HCT116 (cell line): ENCODE results near the gene AWAT2. TPM values are rescaled to one million over a fixed set of nuclear protein-coding genes. Genes with fewer than 3 reads are reported as not detected.

Experiments
- ATAC-seq: fragments of 200-7000 bp; cut with Tn5 transposase; 2 replicates; pipeline ENCODE4 v1.9.1; 2020; ENCODE audit warnings: mild to moderate bottlenecking, moderate library complexity
- BruUV-seq: library from RNA; stranded (reverse); fragments of 400-500 nt; replicated peaks from 2 replicates; lab custom pipeline; 2021; lab: Mats Ljungman, UMichigan
- CTCF ChIA-PET: fragments of 300-600 bp; sonication (Branson Sonifier 250); formaldehyde crosslinking; loops from one replicate; lab custom pipeline; 2021; ENCODE audit warnings: antibody characterized with exemption; lab: Charles Lee
- POLR2A ChIA-PET: fragments of 300-600, 350-600 bp; sonication (Branson Sonifier 250); formaldehyde crosslinking; loops from one replicate; lab custom pipeline; 2021; ENCODE audit warnings: antibody characterized with exemption; lab: Charles Lee
- RAD21 ChIA-PET, 2 experiments: fragments of 300-600 bp; sonication (Branson Sonifier 250); formaldehyde crosslinking; loops; one replicate each; lab custom pipeline; 2023; ENCODE audit warnings: low total read pairs in 2 of 2; ENCODE audit not compliant: uncharacterized antibody in 2 of 2, unreplicated experiment in 2 of 2, low non-redundant PET in 1 of 2; lab: Charles Lee
- DNase-seq: peaks from one replicate; pipeline ENCODE4 v3.0.0-alpha.2; 2010; ENCODE audit warnings: low read depth, low spot score
- H2AFZ ChIP-seq: fragments of 200-600 bp; shearing (Covaris generic), sonication (generic); 2 replicates; pipeline ENCODE4 v1.6.1; 2017; ENCODE audit warnings: low read depth, mixed run types, mixed read lengths, antibody characterized with exemption, low read length; ENCODE audit not compliant: poor library complexity, severe bottlenecking
- H3K27ac ChIP-seq: 2 replicates; pipeline ENCODE4 v1.5.1; 2012; ENCODE audit warnings: low read depth, low read length
- H3K27me3 ChIP-seq: fragments of 200-600 bp; sonication (generic); 2 replicates; pipeline ENCODE4 v1.6.1; 2016; ENCODE audit warnings: mixed run types, low read length, mixed read lengths; ENCODE audit not compliant: insufficient read depth
- H3K36me3 ChIP-seq, 2 experiments: fragments of 200-500 bp in 1 of 2; fragments of 200-600 bp in 1 of 2; sonication (Bioruptor generic) in 1 of 2; sonication (generic) in 1 of 2; 2 replicates each; pipeline versions ENCODE4 v1.5.1 to v1.6.1; 2014 to 2016; ENCODE audit warnings: low read length in 2 of 2, inconsistent platforms in 1 of 2, mixed read lengths in 1 of 2, mixed run types in 1 of 2; ENCODE audit not compliant: insufficient read depth in 2 of 2, control insufficient read depth in 1 of 2
- H3K4me1 ChIP-seq, 2 experiments: fragments of 200-600 bp in 1 of 2; sonication (generic) in 1 of 2; 2 replicates each; pipeline versions ENCODE4 v1.5.1 to v1.6.1; 2012 to 2017; ENCODE audit warnings: low read length in 2 of 2, inconsistent platforms in 1 of 2, mild to moderate bottlenecking in 1 of 2, mixed read lengths in 1 of 2, mixed run types in 1 of 2, moderate library complexity in 1 of 2; ENCODE audit not compliant: insufficient read depth in 2 of 2, control insufficient read depth in 1 of 2
- H3K4me2 ChIP-seq: fragments of 200-600 bp; sonication (generic); 2 replicates; pipeline ENCODE4 v1.6.1; 2017; ENCODE audit warnings: mixed run types, low read length, mixed read lengths
- H3K4me3 ChIP-seq, 2 experiments: fragments of 200-600 bp in 1 of 2; sonication (generic) in 1 of 2; replicated peaks in 1 of 2; 2 replicates each; pipeline ENCODE4 v1.5.1; 2011 to 2016; ENCODE audit warnings: low read length in 2 of 2, control low read depth in 1 of 2, low read depth in 1 of 2, mild to moderate bottlenecking in 1 of 2, mixed read lengths in 1 of 2, mixed run types in 1 of 2
- H3K79me2 ChIP-seq: fragments of 200-600 bp; sonication (generic); 2 replicates; pipeline ENCODE4 v1.6.1; 2017; ENCODE audit warnings: mild to moderate bottlenecking, mixed run types, low read length, moderate library complexity, mixed read lengths; ENCODE audit not compliant: insufficient read depth
- H3K9ac ChIP-seq: fragments of 200-600 bp; sonication (generic); 2 replicates; pipeline ENCODE4 v1.6.1; 2016; ENCODE audit warnings: low read length, mixed read lengths
- H3K9me2 ChIP-seq: fragments of 200-600 bp; sonication (generic), shearing (Covaris generic); 2 replicates; pipeline ENCODE4 v1.6.1; 2017; ENCODE audit warnings: mixed run types, mild to moderate bottlenecking, moderate library complexity; ENCODE audit not compliant: insufficient read depth
- H3K9me3 ChIP-seq, 2 experiments: fragments of 200-500 bp in 1 of 2; fragments of 200-600 bp in 1 of 2; sonication (Bioruptor generic) in 1 of 2; sonication (generic) in 1 of 2; 2 replicates each; pipeline ENCODE4 v1.6.1; 2014 to 2017; ENCODE audit warnings: low read length in 2 of 2, mixed read lengths in 2 of 2, inconsistent platforms in 1 of 2, low read depth in 1 of 2, mild to moderate bottlenecking in 1 of 2, mixed run types in 1 of 2, moderate library complexity in 1 of 2; ENCODE audit not compliant: control insufficient read depth in 1 of 2, insufficient read depth in 1 of 2
- H4K20me1 ChIP-seq: fragments of 200-600 bp; sonication (generic), shearing (Covaris generic); 2 replicates; pipeline ENCODE4 v1.6.1; 2017; ENCODE audit warnings: mixed run types, mild to moderate bottlenecking, moderate library complexity; ENCODE audit not compliant: insufficient read depth
- ATF3 ChIP-seq: IDR thresholded peaks from 2 replicates; pipeline ENCODE4 v1.6.1; 2012
- CEBPB ChIP-seq: IDR thresholded peaks from 2 replicates; pipeline ENCODE4 v1.6.1; 2012; ENCODE audit warnings: low read depth
- CTCF ChIP-seq, 3 experiments: fragments of 200-600 bp in 1 of 3; sonication (generic) in 1 of 3; IDR thresholded peaks in 2 of 3; conservative IDR thresholded peaks in 1 of 3; 2 replicates each; pipeline ENCODE4 v1.5.1; 2012 to 2017; ENCODE audit warnings: low read depth in 2 of 3, low read length in 2 of 3, antibody characterized with exemption in 1 of 3, borderline replicate concordance in 1 of 3, control low read depth in 1 of 3, mild to moderate bottlenecking in 1 of 3, mixed read lengths in 1 of 3, mixed run types in 1 of 3, moderate library complexity in 1 of 3; ENCODE audit not compliant: insufficient read depth in 1 of 3
- EGR1 ChIP-seq: IDR thresholded peaks from 2 replicates; pipeline ENCODE4 v1.6.1; 2012; ENCODE audit warnings: low read depth
- ELF1 ChIP-seq: IDR thresholded peaks from 2 replicates; pipeline ENCODE4 v1.6.1; 2012; ENCODE audit warnings: low read depth, borderline replicate concordance
- EZH2 ChIP-seq: fragments of 200-600 bp; sonication (generic); IDR thresholded peaks from 2 replicates; pipeline ENCODE4 v1.6.1; 2017; ENCODE audit warnings: antibody characterized with exemption, mixed run types
- MAX ChIP-seq: IDR thresholded peaks from 2 replicates; pipeline ENCODE4 v1.6.1; 2012
- POLR2A ChIP-seq: IDR thresholded peaks from 2 replicates; pipeline ENCODE4 v1.7.0; 2011; ENCODE audit warnings: borderline replicate concordance; ENCODE audit not compliant: insufficient read depth, insufficient read length; ENCODE audit errors: extremely low read depth
- POLR2AphosphoS5 ChIP-seq: IDR thresholded peaks from 2 replicates; pipeline ENCODE4 v1.6.1; 2011; ENCODE audit warnings: mild to moderate bottlenecking, low read depth, low read length, moderate library complexity
- SP1 ChIP-seq: IDR thresholded peaks from 2 replicates; pipeline ENCODE4 v1.6.1; 2012; ENCODE audit warnings: low read depth
- SRF ChIP-seq: IDR thresholded peaks from 2 replicates; pipeline ENCODE4 v1.6.1; 2012; ENCODE audit warnings: low read depth
- YY1 ChIP-seq: IDR thresholded peaks from 2 replicates; pipeline ENCODE4 v1.6.1; 2011; ENCODE audit warnings: low read length, low read depth, moderate library complexity, mild to moderate bottlenecking; ENCODE audit not compliant: insufficient replicate concordance; ENCODE audit errors: extremely low read depth
- ZBTB33 ChIP-seq: IDR thresholded peaks from 2 replicates; pipeline ENCODE4 v1.6.1; 2011; ENCODE audit warnings: mild to moderate bottlenecking, low read length, moderate library complexity; ENCODE audit not compliant: insufficient replicate concordance; ENCODE audit errors: extremely low read depth
- ZFX ChIP-seq: fragments of 450-650 bp; IDR thresholded peaks from 2 replicates; pipeline ENCODE4 v1.6.1; 2017
- ZNF274 ChIP-seq: fragments of 200-500 bp; sonication (Bioruptor generic); IDR thresholded peaks from 2 replicates; pipeline ENCODE4 v1.6.1; 2014; ENCODE audit warnings: mild to moderate bottlenecking, low read depth, low read length, inconsistent platforms
- intact Hi-C: fragments of 100-400 bp; cut with micrococcal nuclease; formaldehyde crosslinking; loops from 2 replicates; pipeline ENCODE4 v1.10.0; 2022
- total RNA-seq: library from RNA; stranded (reverse); gene quantifications from one replicate; pipeline ENCODE4 v1.2.1, GENCODE V29; 2021; ENCODE audit not compliant: unreplicated experiment

The AWAT2 gene
- total RNA-seq, 1 experiment from 2014 or later, result not detected

GRCh38 chrX:69995362-69996112 is 54.2 kb downstream of the AWAT2 start:
- POLR2A ChIA-PET, result no interaction called here
- no peaks in the 10 kb centered on the region for H3K27me3 ChIP-seq
- RAD21 ChIA-PET, result no interaction called here

GRCh38 chrX:69993494-69993893 is 56.2 kb downstream of the AWAT2 start:
- peaks cover 4 to 8% of the 10 kb centered on the region in 2 experiments; a peak in 3 of 4 replicates for H3K4me1 ChIP-seq
- no peaks in the 10 kb centered on the region for H3K79me2 ChIP-seq
- H3K9me2 ChIP-seq, result no peaks in the 10 kb centered on the region
- no peak for DNase-seq
- ChIA-PET POLR2A (no interaction called here), RAD21 (no interaction called here), CTCF (no interaction called here)
- no peak overlapping the region for H2AFZ ChIP-seq
- no peak for ATAC-seq
- intact Hi-C loops, result no loop called here
- H3K36me3 ChIP-seq, result no peaks in the 10 kb centered on the region
- no peak overlapping the region for H3K4me3 ChIP-seq
- no peaks in the 10 kb centered on the region for H3K9me3 ChIP-seq
- H3K9ac ChIP-seq, result no peak overlapping the region
- no peak overlapping the region for H3K4me2 ChIP-seq
- no peak overlapping the region for H3K27ac ChIP-seq
- H4K20me1 ChIP-seq, result no peaks in the 10 kb centered on the region
- no peaks in the 10 kb centered on the region for H3K27me3 ChIP-seq
- no peak for TF ChIP-seq CEBPB
- no peak for TF ChIP-seq ELF1
- no peak for TF ChIP-seq CTCF (IDR thresholded peaks at IDR 0.05 in 2 of 3, conservative IDR thresholded peaks at IDR 0.05 in 1 of 3; ENCODE audit: borderline replicate concordance in 1 of 3, insufficient read depth in 1 of 3, low read depth in 2 of 3, low read length in 2 of 3)
- no peak for TF ChIP-seq YY1
- no peak for TF ChIP-seq SP1
- no peak for TF ChIP-seq MAX
- TF ChIP-seq ZFX, result no peak
- TF ChIP-seq ZBTB33, result no peak
- no peak for TF ChIP-seq POLR2A
- no peak for TF ChIP-seq POLR2AphosphoS5
- TF ChIP-seq ZNF274, result no peak
- no peak for TF ChIP-seq EZH2
- TF ChIP-seq SRF, result no peak
- BruUV-seq, result no TSS peak

More at GRCh38 chrX:69995362-69996112, 54.2 kb downstream of the AWAT2 start:
- no peaks in the 10 kb centered on the region for H3K36me3 ChIP-seq
- no peak overlapping the region for H3K4me2 ChIP-seq
- ATAC-seq (no peak), DNase-seq (no peak)
- no peak overlapping the region for H2AFZ ChIP-seq
- no peaks in the 10 kb centered on the region for H3K4me1 ChIP-seq
- H3K9me3 ChIP-seq, result no peaks in the 10 kb centered on the region
- H3K9me2 ChIP-seq, result no peaks in the 10 kb centered on the region
- BruUV-seq, result no TSS peak
- intact Hi-C loops, result no loop called here
- no peaks in the 10 kb centered on the region for H4K20me1 ChIP-seq
- TF ChIP-seq POLR2A (no peak), ATF3 (no peak), EGR1 (no peak), YY1 (no peak), EZH2 (no peak)
- no peak overlapping the region for H3K9ac ChIP-seq
- H3K27ac ChIP-seq, result no peak overlapping the region
- CTCF ChIA-PET, result no interaction called here
- H3K79me2 ChIP-seq, result no peaks in the 10 kb centered on the region
- H3K4me3 ChIP-seq, result no peak overlapping the region
